Islet precursor cell (in vitro differentiated cells): ENCODE measurements around the gene GAS2L3.
"Not testable (repeated sequence)": the region's sequence is repeated elsewhere in the genome, so short reads cannot be mapped to it uniquely, and the experiment has no call there.

Experiments
- DNase-seq: peaks from one replicate; pipeline ENCODE4 v3.0.0-alpha.2; 2018

Gene GAS2L3

GRCh38 chr12:100573292-100574186, at the start of gene GAS2L3:
Gene GAS2L3, plus strand, starts transcription at chr12:100573684. Its CDS starts 21,221 bp downstream, at chr12:100594905.
- peak; percentile 98 for DNase-seq

- DNase-seq = no peak
Observed at GRCh38 chr12:100528034-100528433, 45.5 kb upstream of the GAS2L3 start.

- no peak for DNase-seq
Observed at GRCh38 chr12:100528471-100529127, 44.9 kb upstream of the GAS2L3 start.

- DNase-seq = no peak
Observed at GRCh38 chr12:100529756-100530350, 43.6 kb upstream of the GAS2L3 start.

- DNase-seq = no peak
Observed at GRCh38 chr12:100533376-100533775, 40.1 kb upstream of the GAS2L3 start.

- DNase-seq = no peak
Observed at GRCh38 chr12:100534625-100535227, 38.8 kb upstream of the GAS2L3 start.

GRCh38 chr12:100539202-100539601, 34.3 kb upstream of the GAS2L3 start:
- DNase-seq = peak; percentile 79

GRCh38 chr12:100544165-100544564, 29.3 kb upstream of the GAS2L3 start:
- DNase-seq = no peak

GRCh38 chr12:100545092-100545491, 28.4 kb upstream of the GAS2L3 start:
- no peak for DNase-seq

- no peak for DNase-seq
Observed at GRCh38 chr12:100553936-100554335, 19.5 kb upstream of the GAS2L3 start.

- DNase-seq = peak; percentile 70
Observed at GRCh38 chr12:100554608-100555077, 18.8 kb upstream of the GAS2L3 start.

- no peak for DNase-seq
Observed at GRCh38 chr12:100555722-100556121, 17.8 kb upstream of the GAS2L3 start.

- DNase-seq = no peak
Observed at GRCh38 chr12:100557357-100557756, 16.1 kb upstream of the GAS2L3 start.

GRCh38 chr12:100559261-100559660, 14.2 kb upstream of the GAS2L3 start:
- not testable (repeated sequence) for DNase-seq

GRCh38 chr12:100564090-100564489, 9.4 kb upstream of the GAS2L3 start:
- DNase-seq = no peak

GRCh38 chr12:100564905-100565467, 8.5 kb upstream of the GAS2L3 start:
- DNase-seq = no peak

- DNase-seq = no peak
Observed at GRCh38 chr12:100565987-100566545, 7.4 kb upstream of the GAS2L3 start.

GRCh38 chr12:100566887-100567637, 6.4 kb upstream of the GAS2L3 start:
- no peak for DNase-seq

- no peak for DNase-seq
Observed at GRCh38 chr12:100567945-100568344, 5.5 kb upstream of the GAS2L3 start.

- DNase-seq = no peak
Observed at GRCh38 chr12:100572184-100572583, 1.3 kb upstream of the GAS2L3 start.

GRCh38 chr12:100574187-100575074, 947 bp downstream of the GAS2L3 start:
- DNase-seq = peak; percentile 70
